ENCODE measurements around the gene HOXA7.

- no peak for TF ChIP-seq CTCF (IDR thresholded peaks at IDR 0.05)
- TF ChIP-seq EZH2phosphoT487 (IDR thresholded peaks at IDR 0.05) = peak; percentile 96
- TF ChIP-seq EZH2 (IDR thresholded peaks at IDR 0.05) = peak; percentile 88
These were observed 31.3 kb upstream of the HOXA7 start for GRCh38 chr7:27187475-27188385.

Measured in neural progenitor cell (in vitro differentiated cells).